GM12873 (cell line): ENCODE results near the gene ARIH1.
A peak's percentile ranks its signal among the peaks of the same experiment; 100 is the strongest.

ENCODE experiments used
- TF ChIP-seq, protein P1 (sequence below): IDR thresholded peaks from 2 replicates; pipeline ENCODE4 v1.5.1; 2012; ENCODE audit warnings: low read depth, mild to moderate bottlenecking, moderate library complexity, low read length, control low read depth; ENCODE audit not compliant: insufficient read depth; ENCODE audit errors: missing control alignments

Gene ARIH1

GRCh38 chr15:72516777-72517176 lies 42.6 kb downstream of the ARIH1 start:
- TF ChIP-seq, protein P1, sequence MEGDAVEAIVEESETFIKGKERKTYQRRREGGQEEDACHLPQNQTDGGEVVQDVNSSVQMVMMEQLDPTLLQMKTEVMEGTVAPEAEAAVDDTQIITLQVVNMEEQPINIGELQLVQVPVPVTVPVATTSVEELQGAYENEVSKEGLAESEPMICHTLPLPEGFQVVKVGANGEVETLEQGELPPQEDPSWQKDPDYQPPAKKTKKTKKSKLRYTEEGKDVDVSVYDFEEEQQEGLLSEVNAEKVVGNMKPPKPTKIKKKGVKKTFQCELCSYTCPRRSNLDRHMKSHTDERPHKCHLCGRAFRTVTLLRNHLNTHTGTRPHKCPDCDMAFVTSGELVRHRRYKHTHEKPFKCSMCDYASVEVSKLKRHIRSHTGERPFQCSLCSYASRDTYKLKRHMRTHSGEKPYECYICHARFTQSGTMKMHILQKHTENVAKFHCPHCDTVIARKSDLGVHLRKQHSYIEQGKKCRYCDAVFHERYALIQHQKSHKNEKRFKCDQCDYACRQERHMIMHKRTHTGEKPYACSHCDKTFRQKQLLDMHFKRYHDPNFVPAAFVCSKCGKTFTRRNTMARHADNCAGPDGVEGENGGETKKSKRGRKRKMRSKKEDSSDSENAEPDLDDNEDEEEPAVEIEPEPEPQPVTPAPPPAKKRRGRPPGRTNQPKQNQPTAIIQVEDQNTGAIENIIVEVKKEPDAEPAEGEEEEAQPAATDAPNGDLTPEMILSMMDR: no peak

- TF ChIP-seq, protein P1: no peak
Measured at GRCh38 chr15:72521682-72522081, 47.6 kb downstream of the ARIH1 start.

- TF ChIP-seq, protein P1: peak; percentile 46
Measured at GRCh38 chr15:72532991-72533601, 59.0 kb downstream of the ARIH1 start.

- TF ChIP-seq, protein P1: no peak
Measured at GRCh38 chr15:72534523-72534922, 60.4 kb downstream of the ARIH1 start.

- TF ChIP-seq, protein P1: no peak
Measured at GRCh38 chr15:72535911-72536310, 61.8 kb downstream of the ARIH1 start.

GRCh38 chr15:72536506-72536905 lies 62.4 kb downstream of the ARIH1 start:
- TF ChIP-seq, protein P1: no peak

GRCh38 chr15:72538931-72539330 lies 64.8 kb downstream of the ARIH1 start:
- TF ChIP-seq, protein P1: no peak
